H1 (cell line): ENCODE results near the gene SLC25A26. TPM values are rescaled to one million over a fixed set of nuclear protein-coding genes. Genes with fewer than 3 reads are reported as not detected.

ENCODE experiments used
- CTCF ChIA-PET: fragments of 300-600 bp; sonication (Branson Sonifier 250); formaldehyde crosslinking; loops from one replicate; lab custom pipeline; 2021; ENCODE audit not compliant: partially characterized antibody; lab: Charles Lee
- POLR2A ChIA-PET: fragments of 300-600 bp; sonication (Branson Sonifier 250); formaldehyde crosslinking; loops from one replicate; lab custom pipeline; 2021; ENCODE audit warnings: inconsistent platforms; ENCODE audit not compliant: partially characterized antibody; lab: Charles Lee
- DNase-seq, 2 experiments: peaks; one replicate each; pipeline versions ENCODE4 v3.0.0 to v3.0.0-alpha.2; 2010 to 2022; ENCODE audit warnings: low spot score in 2 of 2, low read depth in 1 of 2, mixed read lengths in 1 of 2
- FAIRE-seq: peaks from 2 replicates; lab custom pipeline; 2011; peaks lifted over from hg19 to GRCh38; lab: Jason Lieb, UNC
- H2AFZ ChIP-seq: 2 replicates; pipeline ENCODE4 v1.8.1; 2012; ENCODE audit warnings: low read length, inconsistent platforms
- H2AK5ac ChIP-seq: 2 replicates; pipeline ENCODE4 v1.6.1; 2013; ENCODE audit warnings: low read depth, low read length
- H2BK120ac ChIP-seq: replicated peaks from 2 replicates; pipeline ENCODE3; 2013; ENCODE audit warnings: low read depth, low read length, inconsistent platforms
- H2BK12ac ChIP-seq: 2 replicates; pipeline ENCODE4 v1.6.1; 2013; ENCODE audit warnings: low read depth, low read length
- H2BK15ac ChIP-seq: 2 replicates; pipeline ENCODE4 v1.6.1; 2013; ENCODE audit warnings: low read length
- H2BK20ac ChIP-seq: 2 replicates; pipeline ENCODE4 v1.6.1; 2013; ENCODE audit warnings: low read length
- H2BK5ac ChIP-seq: 2 replicates; pipeline ENCODE4 v1.6.1; 2013; ENCODE audit warnings: low read depth, low read length
- H3K14ac ChIP-seq: 2 replicates; pipeline ENCODE4 v1.6.1; 2013; ENCODE audit warnings: inconsistent platforms; ENCODE audit not compliant: insufficient read length
- H3K18ac ChIP-seq: 2 replicates; pipeline ENCODE4 v1.6.1; 2013; ENCODE audit warnings: low read length; ENCODE audit errors: extremely low read depth
- H3K23ac ChIP-seq: 2 replicates; pipeline ENCODE4 v1.6.1; 2013; ENCODE audit warnings: inconsistent platforms; ENCODE audit not compliant: insufficient read length
- H3K23me2 ChIP-seq: 2 replicates; pipeline ENCODE4 v1.6.1; 2013; ENCODE audit warnings: low read depth, low read length
- H3K27ac ChIP-seq: 2 replicates; pipeline ENCODE4 v1.6.1; 2011; ENCODE audit warnings: low read depth, low read length, inconsistent platforms
- H3K27me3 ChIP-seq, 4 experiments: replicated peaks in 1 of 4; 1 replicate in 1 of 4; 2 replicates in 3 of 4; pipeline versions ENCODE4 v1.6.1 to v1.8.1; 2011 to 2013; ENCODE audit warnings: low read length in 3 of 4, mild to moderate bottlenecking in 3 of 4, inconsistent platforms in 2 of 4, mixed read lengths in 2 of 4, moderate library complexity in 1 of 4; ENCODE audit not compliant: control insufficient read depth in 3 of 4, insufficient read depth in 3 of 4; ENCODE audit errors: extremely low read depth in 1 of 4
- H3K36me3 ChIP-seq, 4 experiments: 2 replicates each; pipeline versions ENCODE4 v1.6.1 to v1.8.1; 2011 to 2013; ENCODE audit warnings: mild to moderate bottlenecking in 4 of 4, low read length in 3 of 4, moderate library complexity in 2 of 4, control low read depth in 1 of 4, inconsistent platforms in 1 of 4; ENCODE audit not compliant: insufficient read depth in 4 of 4, control insufficient read depth in 2 of 4
- H3K4ac ChIP-seq: replicated peaks from 2 replicates; pipeline ENCODE3; 2013; ENCODE audit warnings: low read length, low read depth, mixed read lengths, inconsistent platforms; ENCODE audit not compliant: insufficient read length
- H3K4me1 ChIP-seq, 4 experiments: replicated peaks in 1 of 4; 1 replicate in 1 of 4; 2 replicates in 3 of 4; pipeline versions ENCODE4 v1.6.1 to v1.8.1; 2011 to 2013; ENCODE audit warnings: low read length in 3 of 4, inconsistent platforms in 2 of 4, mixed read lengths in 1 of 4; ENCODE audit not compliant: insufficient read depth in 4 of 4, control insufficient read depth in 3 of 4
- H3K4me2 ChIP-seq, 2 experiments: 2 replicates each; pipeline versions ENCODE4 v1.6.1 to v1.8.1; 2011 to 2013; ENCODE audit warnings: low read depth in 2 of 2, low read length in 2 of 2, control low read depth in 1 of 2, inconsistent platforms in 1 of 2, mild to moderate bottlenecking in 1 of 2; ENCODE audit not compliant: insufficient read depth in 1 of 2
- H3K4me3 ChIP-seq, 4 experiments: fragments of 200-600, 300-600 bp in 1 of 4; sonication (generic), shearing (Covaris generic), sonication (Bioruptor Twin) in 1 of 4; 2 replicates each; pipeline versions ENCODE4 v1.5.1 to v1.8.1; 2011 to 2016; ENCODE audit warnings: low read length in 4 of 4, low read depth in 3 of 4, control low read depth in 2 of 4, inconsistent platforms in 2 of 4, mild to moderate bottlenecking in 2 of 4, mixed read lengths in 1 of 4, moderate library complexity in 1 of 4; ENCODE audit not compliant: insufficient read depth in 2 of 4; ENCODE audit errors: extremely low read depth in 1 of 4
- H3K56ac ChIP-seq: replicated peaks from 2 replicates; pipeline ENCODE3; 2013; ENCODE audit warnings: low read depth, mild to moderate bottlenecking, mixed read lengths, low read length, inconsistent platforms; ENCODE audit not compliant: insufficient read length
- H3K79me1 ChIP-seq: 2 replicates; pipeline ENCODE4 v1.6.1; 2013; ENCODE audit warnings: low read depth, low read length, control low read depth
- H3K79me2 ChIP-seq, 2 experiments: 2 replicates each; pipeline versions ENCODE4 v1.6.1 to v1.8.1; 2012 to 2013; ENCODE audit warnings: low read length in 2 of 2, mild to moderate bottlenecking in 2 of 2, inconsistent platforms in 1 of 2; ENCODE audit not compliant: insufficient read depth in 2 of 2, control insufficient read depth in 1 of 2
- H3K9ac ChIP-seq, 4 experiments: replicated peaks in 1 of 4; 1 replicate in 1 of 4; 2 replicates in 3 of 4; pipeline versions ENCODE4 v1.6.1 to v1.8.1; 2011 to 2013; ENCODE audit warnings: low read depth in 3 of 4, low read length in 3 of 4, control low read depth in 2 of 4, mild to moderate bottlenecking in 2 of 4, moderate library complexity in 2 of 4, inconsistent platforms in 1 of 4; ENCODE audit errors: extremely low read depth in 1 of 4
- H3K9me3 ChIP-seq, 2 experiments: 2 replicates each; pipeline versions ENCODE4 v1.6.1 to v1.8.1; 2012 to 2013; ENCODE audit warnings: mild to moderate bottlenecking in 2 of 2, moderate library complexity in 2 of 2, control low read depth in 1 of 2, inconsistent platforms in 1 of 2, low read depth in 1 of 2, low read length in 1 of 2, mixed read lengths in 1 of 2; ENCODE audit not compliant: insufficient read depth in 2 of 2
- H4K20me1 ChIP-seq, 2 experiments: replicated peaks in 1 of 2; 2 replicates each; pipeline versions ENCODE3 to v1.8.1; 2011 to 2013; ENCODE audit warnings: inconsistent platforms in 2 of 2, low read length in 2 of 2, mild to moderate bottlenecking in 1 of 2; ENCODE audit not compliant: insufficient read depth in 2 of 2, control insufficient read depth in 1 of 2
- H4K5ac ChIP-seq: 2 replicates; pipeline ENCODE4 v1.6.1; 2013; ENCODE audit warnings: low read length, low read depth, mixed read lengths, inconsistent platforms; ENCODE audit not compliant: insufficient read length
- H4K8ac ChIP-seq: 2 replicates; pipeline ENCODE4 v1.8.0; 2013; ENCODE audit warnings: mild to moderate bottlenecking, moderate library complexity, low read length, inconsistent platforms; ENCODE audit not compliant: insufficient read depth; ENCODE audit errors: extremely low read depth
- H4K91ac ChIP-seq: replicated peaks from 2 replicates; pipeline ENCODE3; 2013; ENCODE audit warnings: low read length, mixed read lengths, inconsistent platforms; ENCODE audit not compliant: insufficient read length
- ASH2L ChIP-seq: fragments of 200-600, 300-600 bp; sonication (generic); IDR thresholded peaks from one replicate; pipeline ENCODE4 v1.7.1; 2017; ENCODE audit warnings: low read length
- BCL11A ChIP-seq, 2 experiments: IDR thresholded peaks; one replicate each; pipeline ENCODE4 v1.6.1; 2011; ENCODE audit warnings: low read depth in 2 of 2, low read length in 2 of 2, mild to moderate bottlenecking in 2 of 2
- CHD1 ChIP-seq: IDR thresholded peaks from 2 replicates; pipeline ENCODE4 v1.6.1; 2012; ENCODE audit warnings: low read depth, low read length, improper control_type of control experiment
- CREB1 ChIP-seq: IDR thresholded peaks from 2 replicates; pipeline ENCODE4 v1.6.1; 2012; ENCODE audit warnings: inconsistent platforms
- CTCF ChIP-seq, 3 experiments: IDR thresholded peaks; 1 replicate in 2 of 3; 2 replicates in 1 of 3; pipeline versions ENCODE4 v1.5.1 to v1.6.1; 2011; ENCODE audit warnings: low read length in 3 of 3, mild to moderate bottlenecking in 3 of 3, inconsistent platforms in 2 of 3, low read depth in 1 of 3, moderate library complexity in 1 of 3; ENCODE audit not compliant: insufficient read depth in 1 of 3; ENCODE audit errors: control extremely low read depth in 1 of 3
- JUND ChIP-seq: IDR thresholded peaks from 2 replicates; pipeline ENCODE4 v1.6.1; 2011; ENCODE audit warnings: mild to moderate bottlenecking, improper control_type of control experiment, low read length
- KDM1A ChIP-seq: fragments of 200-600, 300-600 bp; sonication (generic); IDR thresholded peaks from 2 replicates; pipeline ENCODE4 v1.7.1; 2016; ENCODE audit warnings: mild to moderate bottlenecking, low read length, borderline replicate concordance
- NANOG ChIP-seq: IDR thresholded peaks from 2 replicates; pipeline ENCODE4 v1.6.1; 2011; ENCODE audit warnings: low read length, low read depth, mild to moderate bottlenecking, inconsistent platforms; ENCODE audit not compliant: insufficient read depth, poor library complexity, severe bottlenecking
- POU5F1 ChIP-seq: IDR thresholded peaks from 2 replicates; pipeline ENCODE4 v1.6.1; 2011; ENCODE audit warnings: low read depth, mild to moderate bottlenecking, low read length, moderate library complexity
- SP2 ChIP-seq: IDR thresholded peaks from 2 replicates; pipeline ENCODE4 v1.6.1; 2012; ENCODE audit warnings: mild to moderate bottlenecking, low read length, inconsistent platforms
- SUZ12 ChIP-seq: fragments of 200-600 bp; sonication (generic); IDR thresholded peaks from 2 replicates; pipeline ENCODE4 v1.6.1; 2012; ENCODE audit warnings: mild to moderate bottlenecking, inconsistent platforms, low read length, moderate library complexity, mixed read lengths
- TCF12 ChIP-seq: IDR thresholded peaks from 2 replicates; pipeline ENCODE4 v1.6.1; 2011; ENCODE audit warnings: low read depth, mild to moderate bottlenecking, low read length
- ZNF274 ChIP-seq: IDR thresholded peaks from 2 replicates; pipeline ENCODE4 v1.7.0; 2012; ENCODE audit warnings: low read length, borderline replicate concordance; ENCODE audit errors: extremely low read depth
- WGBS, 2 experiments: shearing (Covaris generic) in 1 of 2; methylation state at CpG; one replicate each; pipeline versions ENCODE4 v1.1.6 to v1.1.7; 2013 to 2015; ENCODE audit warnings: low lambda C conversion rate in 2 of 2, mixed read lengths in 2 of 2, inconsistent platforms in 1 of 2, low coverage in 1 of 2, missing lambda C conversion rate in 1 of 2; ENCODE audit not compliant: insufficient replicate concordance in 2 of 2, insufficient coverage in 1 of 2, insufficient read length in 1 of 2; ENCODE audit errors: extremely low coverage in 1 of 2, missing lambda C conversion rate in 1 of 2; 5-methylcytosine and 5-hydroxymethylcytosine counted together
- polyA plus RNA-seq, 7 experiments: library from polyadenylated mRNA; depleted of rRNA in 3 of 7; stranded (reverse) in 5 of 7; unstranded in 2 of 7; fragments of >200 nt in 5 of 7; fragments of 200-250 nt in 2 of 7; gene quantifications; 1 replicate in 5 of 7; 2 replicates in 1 of 7; 4 replicates in 1 of 7; pipeline versions ENCODE4 v1.2.1 to v1.2.3, GENCODE V29; 2011 to 2013; ENCODE audit warnings: missing spikeins in 2 of 7, mixed read lengths in 2 of 7
- total RNA-seq: library from RNA; stranded (reverse); fragmentation: NEBNext Ultra II Directional; extraction: Animal tissue kit (Norgen Biotek cat#: 25700); gene quantifications from 2 replicates; pipeline ENCODE4 v1.2.1, GENCODE V29; 2021

The SLC25A26 gene
- total and polyA plus RNA-seq, 2 of the 8 experiments (the other 6 are each of a cell fraction or from before 2014, with no cell fraction given), result 30.0 to 37.0 TPM

- ChIA-PET POLR2A (no interaction called here), CTCF (interaction anchor here (0.7 kb wide), 1 partner anchor 13 kb away, joined by 3 read pairs; no protein-coding TSS in a partner anchor)
- Histone ChIP-seq H2BK12ac (no peak overlapping the region), H3K79me1 (no peaks in the 10 kb centered on the region; the same call in 1 of the 2 replicates), H3K4ac (no peak overlapping the region), H3K9ac (no peak overlapping the region), H2BK5ac (no peak overlapping the region), H3K79me2 (no peaks in the 10 kb centered on the region), H3K4me1 (peaks cover 0 to under 1% (median under 1%) of the 10 kb centered on the region in 4 experiments; a peak in 5 of 7 replicates), H3K18ac (no peak overlapping the region), H3K27me3 (no peaks in the 10 kb centered on the region), H4K91ac (no peak overlapping the region), H3K9me3 (no peaks in the 10 kb centered on the region), H3K27ac (no peak overlapping the region), H2AFZ (no peak overlapping the region), H2AK5ac (no peak overlapping the region), H3K36me3 (no peaks in the 10 kb centered on the region), H3K56ac (no peak overlapping the region), H3K4me3 (no peak overlapping the region), H4K8ac (no peak overlapping the region; the same call in 1 of the 2 replicates), H2BK20ac (no peak overlapping the region), H2BK120ac (no peak overlapping the region), H3K23me2 (peaks cover 2% of the 10 kb centered on the region; the same call in 1 of the 2 replicates), H2BK15ac (no peak overlapping the region), H3K23ac (no peak overlapping the region), H4K5ac (no peak overlapping the region), H3K4me2 (no peak overlapping the region), H3K14ac (no peak overlapping the region), H4K20me1 (no peaks in the 10 kb centered on the region)
- WGBS, 2 experiments, result 96% methylated on average over 6 of the region's 6 CpGs; no CpG with 5 or more reads in 1 of the 2 experiments
- FAIRE-seq (no peak), DNase-seq (no peak)
- TF ChIP-seq ASH2L (no peak), POU5F1 (no peak), JUND (no peak), SP2 (no peak), CHD1 (no peak), KDM1A (no peak), TCF12 (no peak), CREB1 (no peak), ZNF274 (no peak), NANOG (no peak), SUZ12 (no peak), CTCF (IDR thresholded peaks at IDR 0.05; ENCODE audit: control extremely low read depth in 1 of 3, insufficient read depth in 1 of 3, low read depth in 1 of 3, low read length in 3 of 3) (no peak), BCL11A (IDR thresholded peaks at IDR 0.05; ENCODE audit: low read depth in 2 of 2, low read length in 2 of 2) (no peak)
Measured at GRCh38 chr3:66326340-66326739, 105.5 kb downstream of the SLC25A26 start.
